Measurements from ENCODE around the gene TULP1. TPM values are rescaled to one million over a fixed set of nuclear protein-coding genes. Genes with fewer than 3 reads are reported as not detected.

The TULP1 gene
- total and polyA plus RNA-seq, 2 of the 8 experiments (the other 6 are each of a cell fraction or from before 2014, with no cell fraction given): 3.2 to 6.8 TPM

GRCh38 chr6:35488517-35488862, 24.2 kb downstream of the TULP1 start:
- no peak overlapping the region for H3K27ac ChIP-seq (ENCODE audit: low read depth, low read length)
- DNase-seq (ENCODE audit: low read depth in 1 of 2, low spot score in 2 of 2): no peak
- TF ChIP-seq TCF12 (IDR thresholded peaks at IDR 0.05; ENCODE audit: low read depth, low read length) (no peak), GABPA (IDR thresholded peaks at IDR 0.05; ENCODE audit: borderline replicate concordance, insufficient read depth, low read length) (no peak), CREB1 (IDR thresholded peaks at IDR 0.05) (no peak)
- TF ChIP-seq, protein P1, sequence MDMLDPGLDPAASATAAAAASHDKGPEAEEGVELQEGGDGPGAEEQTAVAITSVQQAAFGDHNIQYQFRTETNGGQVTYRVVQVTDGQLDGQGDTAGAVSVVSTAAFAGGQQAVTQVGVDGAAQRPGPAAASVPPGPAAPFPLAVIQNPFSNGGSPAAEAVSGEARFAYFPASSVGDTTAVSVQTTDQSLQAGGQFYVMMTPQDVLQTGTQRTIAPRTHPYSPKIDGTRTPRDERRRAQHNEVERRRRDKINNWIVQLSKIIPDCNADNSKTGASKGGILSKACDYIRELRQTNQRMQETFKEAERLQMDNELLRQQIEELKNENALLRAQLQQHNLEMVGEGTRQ (IDR thresholded peaks at IDR 0.05; ENCODE audit: low read length): no peak

More at GRCh38 chr6:35488517-35488862, 24.2 kb downstream of the TULP1 start:
- H4K8ac ChIP-seq (ENCODE audit: extremely low read depth, insufficient read depth, low read length): no peak overlapping the region
- peak overlapping the region; percentile 9; the same call in 1 of the 2 replicates for H3K18ac ChIP-seq (ENCODE audit: extremely low read depth, low read length)
- POLR2A ChIA-PET (ENCODE audit: partially characterized antibody): interaction anchor here (30.9 to 37.6 kb wide), 2 partner anchors 5 to 11 kb away, joined by 1319 read pairs; partner anchors contain the start of genes RPL10A and TEAD3
- no peak overlapping the region for H2BK15ac ChIP-seq (ENCODE audit: low read length)
- H3K14ac ChIP-seq (ENCODE audit: insufficient read length): no peak overlapping the region
- H3K9me3 ChIP-seq (ENCODE audit: insufficient read depth in 2 of 2, low read depth in 1 of 2, low read length in 1 of 2): no peaks in the 10 kb centered on the region
- peaks cover 12% of the 10 kb centered on the region for H3K79me1 ChIP-seq (ENCODE audit: low read depth, low read length)
- 0 out of 8 replicates have a peak, but pooled peaks cover 0 to 5% (median 0%) of the 10 kb centered on the region in 4 experiments for H3K36me3 ChIP-seq (ENCODE audit: control insufficient read depth in 2 of 4, insufficient read depth in 4 of 4, low read length in 3 of 4)
- no peak overlapping the region for H3K9ac ChIP-seq (replicated peaks in 1 of 4; ENCODE audit: extremely low read depth in 1 of 4, low read depth in 3 of 4, low read length in 3 of 4)
- H2AK5ac ChIP-seq (ENCODE audit: low read depth, low read length): peak overlapping the region; percentile 80; the same call in 1 of the 2 replicates
- peak overlapping the region in 1 of 4 experiments; percentile 9; a peak in 1 of 8 replicates for H3K4me3 ChIP-seq (ENCODE audit: extremely low read depth in 1 of 4, insufficient read depth in 2 of 4, low read depth in 3 of 4, low read length in 4 of 4)
- FAIRE-seq: no peak
- H3K79me2 ChIP-seq (ENCODE audit: control insufficient read depth in 1 of 2, insufficient read depth in 2 of 2, low read length in 2 of 2): peaks cover 0 to 27% of the 10 kb centered on the region in 2 experiments; a peak in 2 of 4 replicates
- peaks cover 8% of the 10 kb centered on the region for H3K23me2 ChIP-seq (ENCODE audit: low read depth, low read length)
- no peak overlapping the region for H3K56ac ChIP-seq (replicated peaks; ENCODE audit: insufficient read length, low read depth, low read length)
- peaks cover 2 to 18% of the 10 kb centered on the region in 2 experiments for H4K20me1 ChIP-seq (replicated peaks in 1 of 2; ENCODE audit: control insufficient read depth in 1 of 2, insufficient read depth in 2 of 2, low read length in 2 of 2)
- no peak overlapping the region for H4K91ac ChIP-seq (replicated peaks; ENCODE audit: insufficient read length, low read length)
- peak overlapping the region in 1 of 2 experiments; percentile 9; a peak in 2 of 4 replicates for H3K4me2 ChIP-seq (ENCODE audit: insufficient read depth in 1 of 2, low read depth in 2 of 2, low read length in 2 of 2)
- WGBS, 2 experiments (ENCODE audit: extremely low coverage in 1 of 2, insufficient coverage in 1 of 2, insufficient read length in 1 of 2, insufficient replicate concordance in 2 of 2, low coverage in 1 of 2, low lambda C conversion rate in 2 of 2, missing lambda C conversion rate in 1 of 2): 82% methylated on average over 9 of the region's 9 CpGs; no CpG with 5 or more reads in 1 of the 2 experiments
- no peak overlapping the region for H3K23ac ChIP-seq (ENCODE audit: insufficient read length)
- H3K4me1 ChIP-seq (replicated peaks in 1 of 4; ENCODE audit: control insufficient read depth in 3 of 4, insufficient read depth in 4 of 4, low read length in 3 of 4): peaks cover 34 to 79% (median 66%) of the 10 kb centered on the region in 4 experiments
- H3K4ac ChIP-seq (replicated peaks; ENCODE audit: insufficient read length, low read depth, low read length): no peak overlapping the region
- H2AFZ ChIP-seq (ENCODE audit: low read length): no peak overlapping the region
- CTCF ChIA-PET (ENCODE audit: partially characterized antibody): interaction anchor here (0.7 to 1.2 kb wide), 2 partner anchors 34 to 1911 kb away, joined by 3 to 4 read pairs; no protein-coding TSS in a partner anchor
- H2BK20ac ChIP-seq (ENCODE audit: low read length): 0 out of 2 replicates have a peak overlapping the region, but pooled peaks have one; percentile 5
- no peaks in the 10 kb centered on the region for H3K27me3 ChIP-seq (replicated peaks in 1 of 4; ENCODE audit: control insufficient read depth in 3 of 4, extremely low read depth in 1 of 4, insufficient read depth in 3 of 4, low read length in 3 of 4)
- no peak overlapping the region for H4K5ac ChIP-seq (ENCODE audit: insufficient read length, low read depth, low read length)
- peak overlapping the region; percentile 55; the same call in 1 of the 2 replicates for H2BK12ac ChIP-seq (ENCODE audit: low read depth, low read length)
- H2BK120ac ChIP-seq (replicated peaks; ENCODE audit: low read depth, low read length): peak overlapping the region; percentile 47
- H2BK5ac ChIP-seq (ENCODE audit: low read depth, low read length): peak overlapping the region; percentile 69; the same call in 1 of the 2 replicates
